PC-9 (cell line): ENCODE data around the gene BRD1. TPM values are rescaled to one million over a fixed set of nuclear protein-coding genes. Genes with fewer than 3 reads are reported as not detected.

Experiments
- BruUV-seq: library from RNA; stranded (reverse); fragments of 400-500 nt; replicated peaks from 2 replicates; lab custom pipeline; 2021; lab: Mats Ljungman, UMichigan
- CTCF ChIA-PET: fragments of 300-600 bp; sonication (Branson Sonifier 250); formaldehyde crosslinking; loops from one replicate; lab custom pipeline; 2022; ENCODE audit warnings: antibody characterized with exemption; lab: Charles Lee
- POLR2A ChIA-PET: fragments of 300-600 bp; sonication (Branson Sonifier 250); formaldehyde crosslinking; loops from one replicate; lab custom pipeline; 2022; ENCODE audit warnings: antibody characterized with exemption; ENCODE audit not compliant: unreplicated experiment; lab: Charles Lee
- DNase-seq, 2 experiments: peaks; one replicate each; pipeline versions ENCODE4 v3.0.0 to v3.0.0-alpha.2; 2015 to 2022; ENCODE audit warnings: mixed read lengths in 1 of 2
- H2AFZ ChIP-seq: fragments of 200-600 bp; sonication (generic); 2 replicates; pipeline ENCODE4 v1.8.1; 2017; ENCODE audit warnings: antibody characterized with exemption
- H3F3A ChIP-seq: fragments of 200-600 bp; sonication (generic); 2 replicates; pipeline ENCODE4 v1.8.1; 2017; ENCODE audit warnings: antibody characterized with exemption, mild to moderate bottlenecking, low read depth; ENCODE audit not compliant: insufficient read depth
- H3K27ac ChIP-seq: fragments of 200-600 bp; sonication (generic); 2 replicates; pipeline ENCODE4 v1.6.1; 2016; ENCODE audit warnings: mixed run types
- H3K27me3 ChIP-seq: fragments of 200-600 bp; sonication (generic); 2 replicates; pipeline ENCODE4 v1.6.1; 2016; ENCODE audit warnings: low read depth, mixed run types; ENCODE audit not compliant: insufficient read depth
- H3K36me3 ChIP-seq: fragments of 200-600 bp; sonication (generic); 2 replicates; pipeline ENCODE4 v1.6.1; 2016; ENCODE audit warnings: low read depth, mixed run types
- H3K4me1 ChIP-seq: fragments of 200-600 bp; sonication (generic); replicated peaks from 2 replicates; pipeline ENCODE4 v1.6.1; 2016; ENCODE audit warnings: mixed run types; ENCODE audit not compliant: insufficient read depth
- H3K4me2 ChIP-seq: fragments of 200-600 bp; sonication (generic); 2 replicates; pipeline ENCODE4 v1.6.1; 2017; ENCODE audit warnings: mixed run types
- H3K4me3 ChIP-seq: fragments of 200-600 bp; sonication (generic); 2 replicates; pipeline ENCODE4 v1.6.1; 2016; ENCODE audit warnings: mixed run types
- H3K79me2 ChIP-seq: fragments of 200-600 bp; sonication (generic); 2 replicates; pipeline ENCODE4 v1.6.1; 2017; ENCODE audit warnings: low read depth, mixed run types
- H3K9me2 ChIP-seq: fragments of 200-600 bp; sonication (generic); 2 replicates; pipeline ENCODE4 v1.8.1; 2017; ENCODE audit warnings: mild to moderate bottlenecking; ENCODE audit not compliant: insufficient read depth
- H3K9me3 ChIP-seq: fragments of 200-600 bp; sonication (generic); 2 replicates; pipeline ENCODE4 v1.8.1; 2016; ENCODE audit warnings: low read depth; ENCODE audit not compliant: insufficient read depth
- H4K20me1 ChIP-seq: fragments of 200-600 bp; sonication (generic); 2 replicates; pipeline ENCODE4 v1.8.1; 2017; ENCODE audit not compliant: insufficient read depth
- EZH2 ChIP-seq: fragments of 200-600 bp; sonication (generic); IDR thresholded peaks from 2 replicates; pipeline ENCODE4 v1.8.0; 2017; ENCODE audit warnings: antibody characterized with exemption, low read depth
- intact Hi-C: fragments of 100-400 bp; cut with micrococcal nuclease; formaldehyde crosslinking; loops from one replicate; pipeline ENCODE4 v1.10.0; 2022; ENCODE audit not compliant: unreplicated experiment
- total RNA-seq: library from RNA; stranded (reverse); gene quantifications from 2 replicates; pipeline ENCODE4 v1.2.3, GENCODE V29; 2021
- TF ChIP-seq, protein P1 (sequence below): fragments of 200-600 bp; sonication (generic); conservative IDR thresholded peaks from 2 replicates; pipeline ENCODE4 v1.6.1; 2017; ENCODE audit warnings: mixed run types, antibody characterized with exemption, mild to moderate bottlenecking, moderate library complexity

The BRD1 gene
- total RNA-seq, 1 experiment from 2014 or later, result 28.5 TPM

DNA sequence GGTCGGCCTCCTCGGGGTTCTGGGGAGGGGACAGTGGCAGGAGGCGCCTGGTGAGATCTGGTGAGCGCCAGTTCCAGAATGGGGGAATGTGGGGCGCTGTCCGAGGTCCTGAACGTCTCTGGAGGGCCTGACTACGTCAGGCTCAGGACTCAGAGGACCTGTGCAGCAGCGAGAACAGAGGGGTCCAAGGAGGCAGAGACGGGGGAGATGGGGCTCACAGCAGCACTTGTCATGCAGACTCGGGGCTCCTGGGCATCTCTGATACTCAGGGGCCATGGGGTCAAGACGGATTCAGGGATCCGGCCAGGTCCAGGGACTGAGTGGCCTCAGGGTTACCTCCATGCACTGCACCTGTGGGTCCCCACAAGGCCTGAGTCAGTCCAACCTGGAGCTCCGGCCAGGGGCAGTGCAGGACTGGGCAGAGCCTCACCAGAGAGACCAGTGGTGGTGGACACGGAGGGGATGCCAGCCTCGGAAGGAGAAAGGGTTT, 92.2 kb downstream of the BRD1 start:
- DNase-seq, result no peak
- no peaks in the 10 kb centered on the region for H3K9me2 ChIP-seq
- no peak overlapping the region for H3K4me2 ChIP-seq
- TF ChIP-seq EZH2, result no peak
- TF ChIP-seq, protein P1, sequence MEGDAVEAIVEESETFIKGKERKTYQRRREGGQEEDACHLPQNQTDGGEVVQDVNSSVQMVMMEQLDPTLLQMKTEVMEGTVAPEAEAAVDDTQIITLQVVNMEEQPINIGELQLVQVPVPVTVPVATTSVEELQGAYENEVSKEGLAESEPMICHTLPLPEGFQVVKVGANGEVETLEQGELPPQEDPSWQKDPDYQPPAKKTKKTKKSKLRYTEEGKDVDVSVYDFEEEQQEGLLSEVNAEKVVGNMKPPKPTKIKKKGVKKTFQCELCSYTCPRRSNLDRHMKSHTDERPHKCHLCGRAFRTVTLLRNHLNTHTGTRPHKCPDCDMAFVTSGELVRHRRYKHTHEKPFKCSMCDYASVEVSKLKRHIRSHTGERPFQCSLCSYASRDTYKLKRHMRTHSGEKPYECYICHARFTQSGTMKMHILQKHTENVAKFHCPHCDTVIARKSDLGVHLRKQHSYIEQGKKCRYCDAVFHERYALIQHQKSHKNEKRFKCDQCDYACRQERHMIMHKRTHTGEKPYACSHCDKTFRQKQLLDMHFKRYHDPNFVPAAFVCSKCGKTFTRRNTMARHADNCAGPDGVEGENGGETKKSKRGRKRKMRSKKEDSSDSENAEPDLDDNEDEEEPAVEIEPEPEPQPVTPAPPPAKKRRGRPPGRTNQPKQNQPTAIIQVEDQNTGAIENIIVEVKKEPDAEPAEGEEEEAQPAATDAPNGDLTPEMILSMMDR, result no peak
- H3K27ac ChIP-seq, result no peak overlapping the region
- no peaks in the 10 kb centered on the region for H3K36me3 ChIP-seq
- H3K4me3 ChIP-seq, result no peak overlapping the region
- H3F3A ChIP-seq, result no peaks in the 10 kb centered on the region
- intact Hi-C loops, result no loop called here
- ChIA-PET POLR2A (no interaction called here), CTCF (no interaction called here)
- H4K20me1 ChIP-seq, result peaks cover 3% of the 10 kb centered on the region
- no peaks in the 10 kb centered on the region for H3K4me1 ChIP-seq
- no TSS peak for BruUV-seq
- H2AFZ ChIP-seq, result no peak overlapping the region
- no peaks in the 10 kb centered on the region for H3K79me2 ChIP-seq
- H3K9me3 ChIP-seq, result 0 out of 2 replicates have a peak, but pooled peaks cover 3% of the 10 kb centered on the region
- peaks cover 97% of the 10 kb centered on the region for H3K27me3 ChIP-seq

DNA sequence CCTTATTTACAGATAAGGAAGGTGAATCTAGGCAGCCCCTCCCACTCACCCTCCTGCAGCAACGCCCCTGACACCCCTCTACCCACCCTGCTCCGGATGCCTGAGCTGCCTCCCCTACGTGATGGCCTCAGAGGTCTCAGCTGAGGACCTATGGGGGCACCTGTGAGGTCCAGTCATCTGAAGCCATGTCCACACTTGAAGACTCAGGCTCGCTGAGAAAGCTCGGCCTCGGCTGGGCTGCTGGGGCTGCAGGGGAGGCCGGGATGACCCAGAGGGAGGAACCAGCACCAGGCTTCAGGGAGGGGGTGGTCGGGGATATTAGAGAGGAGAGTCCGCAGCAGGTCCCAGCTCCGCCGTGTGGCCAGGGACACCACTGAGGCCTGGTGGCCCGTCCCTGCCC, 92.8 kb downstream of the BRD1 start:
- intact Hi-C loops, result no loop called here
- no peak overlapping the region for H3K4me3 ChIP-seq
- no peak overlapping the region for H2AFZ ChIP-seq
- H3K27ac ChIP-seq, result no peak overlapping the region
- no peak overlapping the region for H3K4me2 ChIP-seq
- POLR2A ChIA-PET, result no interaction called here
- CTCF ChIA-PET, result no interaction called here
- no peaks in the 10 kb centered on the region for H3K9me2 ChIP-seq
- no peaks in the 10 kb centered on the region for H3K79me2 ChIP-seq
- no peak for DNase-seq
- H3F3A ChIP-seq, result no peaks in the 10 kb centered on the region
- no TSS peak for BruUV-seq
- H3K9me3 ChIP-seq, result 0 out of 2 replicates have a peak, but pooled peaks cover 2% of the 10 kb centered on the region
- peaks cover 95% of the 10 kb centered on the region for H3K27me3 ChIP-seq
- no peaks in the 10 kb centered on the region for H3K36me3 ChIP-seq
- no peaks in the 10 kb centered on the region for H3K4me1 ChIP-seq
- peaks cover 3% of the 10 kb centered on the region for H4K20me1 ChIP-seq
- no peak for TF ChIP-seq EZH2
- TF ChIP-seq, protein P1, result no peak

DNA sequence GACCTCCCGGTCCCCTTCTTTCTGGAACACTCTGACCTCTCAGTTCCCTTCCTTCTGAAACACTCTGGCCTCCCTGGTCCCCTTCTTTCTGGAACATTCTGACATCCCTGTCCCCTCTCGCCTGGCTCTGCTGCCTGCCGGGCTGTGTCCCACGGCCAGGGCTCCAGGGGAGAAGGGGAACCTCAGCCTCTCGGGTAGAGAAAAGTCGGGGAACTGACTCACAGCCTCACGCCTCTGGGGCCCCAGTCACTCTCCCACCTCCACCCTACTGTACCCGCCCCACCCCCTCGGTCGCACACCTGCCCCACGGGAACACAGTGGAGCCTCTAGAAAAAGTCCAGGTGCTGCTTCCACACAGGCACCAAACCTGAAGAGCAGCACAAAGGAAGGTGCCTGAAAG, 93.3 kb downstream of the BRD1 start:
- no peak for TF ChIP-seq EZH2
- TF ChIP-seq, protein P1, result no peak
- no peaks in the 10 kb centered on the region for H3K9me2 ChIP-seq
- ChIA-PET POLR2A (no interaction called here), CTCF (no interaction called here)
- H3K4me1 ChIP-seq, result no peaks in the 10 kb centered on the region
- intact Hi-C loops, result no loop called here
- H3K4me2 ChIP-seq, result no peak overlapping the region
- H3K4me3 ChIP-seq, result no peak overlapping the region
- H3K27me3 ChIP-seq, result peaks cover 95% of the 10 kb centered on the region
- no peaks in the 10 kb centered on the region for H3K9me3 ChIP-seq
- no peak for DNase-seq
- no peaks in the 10 kb centered on the region for H3F3A ChIP-seq
- H3K27ac ChIP-seq, result no peak overlapping the region
- no TSS peak for BruUV-seq
- no peaks in the 10 kb centered on the region for H3K36me3 ChIP-seq
- no peak overlapping the region for H2AFZ ChIP-seq
- H4K20me1 ChIP-seq, result peaks cover 3% of the 10 kb centered on the region
- no peaks in the 10 kb centered on the region for H3K79me2 ChIP-seq
